ENCODE measurements around the gene ARHGAP24. TPM values are rescaled to one million over a fixed set of nuclear protein-coding genes. Genes with fewer than 3 reads are reported as not detected.

ARHGAP24 gene
- total and polyA plus RNA-seq, 2 of the 13 experiments (the other 11 are each of a cell fraction or from before 2014, with no cell fraction given): 0.07 to 0.55 TPM

GRCh38 chr4:85937507-85937906 is 462.6 kb downstream of the ARHGAP24 start (continued):
- no peak for TF ChIP-seq ZNF562 (CRISPR knock-in tag; IDR thresholded peaks at IDR 0.05; ENCODE audit: borderline replicate concordance)
- TF ChIP-seq SMARCE1 (IDR thresholded peaks at IDR 0.05; ENCODE audit: borderline replicate concordance): no peak
- TF ChIP-seq ZGPAT (CRISPR knock-in tag; IDR thresholded peaks at IDR 0.05): no peak
- TF ChIP-seq ZNF879 (CRISPR knock-in tag; IDR thresholded peaks at IDR 0.05): no peak
- no peak for TF ChIP-seq FOXO1 (CRISPR knock-in tag; IDR thresholded peaks at IDR 0.05)
- no peak for TF ChIP-seq NBN (conservative IDR thresholded peaks at IDR 0.05)
- TF ChIP-seq SSRP1 (CRISPR knock-in tag; IDR thresholded peaks at IDR 0.05): no peak
- TF ChIP-seq SP5 (CRISPR knock-in tag; IDR thresholded peaks at IDR 0.05; ENCODE audit: borderline replicate concordance, low read depth): no peak
- no peak for TF ChIP-seq ZBTB10 (CRISPR knock-in tag; IDR thresholded peaks at IDR 0.05; ENCODE audit: borderline replicate concordance)
- no peak for TF ChIP-seq HDAC2 (CRISPR knock-in tag; IDR thresholded peaks at IDR 0.05)

GRCh38 chr4:85938062-85938461 is 463.1 kb downstream of the ARHGAP24 start:
- no peaks in the 10 kb centered on the region for H3K9me3 ChIP-seq (ENCODE audit: low read length)
- H3K4me3 ChIP-seq (replicated peaks in 1 of 3; ENCODE audit: insufficient read depth in 1 of 3, low read depth in 2 of 3, low read length in 3 of 3): no peak overlapping the region
- DNase-seq (ENCODE audit: low spot score): no peak
- peaks cover 12% of the 10 kb centered on the region for H3K4me1 ChIP-seq (ENCODE audit: insufficient read depth, low read length)
- WGBS (ENCODE audit: low lambda C conversion rate): 20% methylated on average over 5 of the region's 5 CpGs
- no TSS peak for BruUV-seq (replicated peaks)
- no peak overlapping the region for H3K27ac ChIP-seq (ENCODE audit: extremely low read length, insufficient read depth, low read length)
- no peak overlapping the region for H3K9ac ChIP-seq (ENCODE audit: insufficient read depth, low read depth, low read length)
- H3K27me3 ChIP-seq (ENCODE audit: control insufficient read depth in 1 of 2, insufficient read depth in 2 of 2, low read length in 2 of 2): no peaks in the 10 kb centered on the region; a peak in 1 of 5 replicates
- H3K4me2 ChIP-seq (ENCODE audit: low read depth, low read length): no peak overlapping the region
- H4K20me1 ChIP-seq (ENCODE audit: insufficient read depth, low read length): no peaks in the 10 kb centered on the region
- in situ Hi-C loops (cut with HindIII; ENCODE audit: extremely low pct_ligation_motif_present, low pct_unique_long_range_greater_than_20kb) (no loop called here), intact Hi-C loops (cut with micrococcal nuclease; ENCODE audit: unreplicated experiment) (no loop called here)
- ChIA-PET POLR2A (no interaction called here), CTCF (ENCODE audit: low intra/inter-chr PET ratio, low total read pairs) (no interaction called here)
- no peaks in the 10 kb centered on the region for H3K36me3 ChIP-seq (replicated peaks in 1 of 2; ENCODE audit: control insufficient read depth in 1 of 2, insufficient read depth in 2 of 2, low read length in 2 of 2)
- no peaks in the 10 kb centered on the region for H3K79me2 ChIP-seq (ENCODE audit: insufficient read depth, low read length)
- no peak overlapping the region for H2AFZ ChIP-seq (ENCODE audit: low read length)
- peak; percentile 73 for ATAC-seq
- FAIRE-seq: no peak
- no peak for TF ChIP-seq BCL6 (CRISPR knock-in tag; IDR thresholded peaks at IDR 0.05)
- no peak for TF ChIP-seq ZBTB43 (CRISPR knock-in tag; conservative IDR thresholded peaks at IDR 0.05)
- TF ChIP-seq PHF8 (CRISPR knock-in tag; IDR thresholded peaks at IDR 0.05): no peak
- TF ChIP-seq ZNF780A (CRISPR knock-in tag; IDR thresholded peaks at IDR 0.05): no peak
- no peak for TF ChIP-seq ZNF441 (CRISPR knock-in tag; IDR thresholded peaks at IDR 0.05; ENCODE audit: borderline replicate concordance)
- no peak for TF ChIP-seq MXD1 (CRISPR knock-in tag; IDR thresholded peaks at IDR 0.05)
- TF ChIP-seq ZNF781 (CRISPR knock-in tag; IDR thresholded peaks at IDR 0.05; ENCODE audit: borderline replicate concordance, not compliant biosample characterization): no peak
- TF ChIP-seq FOXO1 (CRISPR knock-in tag; IDR thresholded peaks at IDR 0.05): no peak
- no peak for TF ChIP-seq FOXA3 (CRISPR knock-in tag; IDR thresholded peaks at IDR 0.05)
- no peak for TF ChIP-seq HINFP (CRISPR knock-in tag; IDR thresholded peaks at IDR 0.05; ENCODE audit: low read depth)

Data from HepG2 (cell line).